GM19240 (cell line): ENCODE data around the gene PRELP.
"Not testable (repeated sequence)": the region's sequence is repeated elsewhere in the genome, so short reads cannot be mapped to it uniquely, and the experiment has no call there.

ENCODE experiments used
- DNase-seq: peaks from one replicate; pipeline ENCODE4 v3.0.0; 2011; ENCODE audit warnings: low spot score; ENCODE audit not compliant: insufficient read length

PRELP gene

DNA sequence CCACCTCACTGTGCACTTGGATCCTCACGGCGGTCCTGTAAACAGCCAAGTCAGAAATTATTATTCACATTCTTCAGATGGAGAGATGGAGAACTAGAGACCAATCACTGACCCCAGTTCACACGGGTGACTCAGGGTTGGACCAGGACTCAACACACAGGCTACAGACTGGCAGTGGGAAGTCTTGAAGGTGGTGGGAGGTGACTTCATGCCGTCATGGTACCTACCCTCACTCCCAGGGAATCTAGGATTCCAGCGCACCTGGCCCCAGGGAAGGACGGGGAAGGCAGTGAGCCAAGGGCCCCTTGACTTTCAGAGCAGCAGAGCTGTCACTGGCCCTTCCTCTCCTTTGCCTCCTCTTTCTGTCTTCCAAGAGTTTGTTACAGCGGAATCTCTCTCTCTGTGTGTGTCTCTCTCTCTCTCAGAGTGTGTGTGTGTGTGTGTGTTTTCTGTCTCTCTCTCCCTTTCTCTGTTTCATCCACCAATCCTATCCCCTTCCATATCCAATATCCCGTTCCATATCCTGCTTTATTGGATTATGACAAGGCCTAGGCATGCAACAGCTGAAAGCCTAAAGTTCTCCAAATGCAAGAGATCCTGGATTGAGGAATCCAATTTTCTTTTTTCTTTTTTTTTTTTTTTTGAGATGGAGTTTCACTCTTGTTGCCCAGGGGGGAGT is 30.1 kb downstream of the PRELP start:
- no peak for DNase-seq

GRCh38 chr1:203506858-203507626 is 31.4 kb downstream of the PRELP start:
- no peak for DNase-seq

DNA sequence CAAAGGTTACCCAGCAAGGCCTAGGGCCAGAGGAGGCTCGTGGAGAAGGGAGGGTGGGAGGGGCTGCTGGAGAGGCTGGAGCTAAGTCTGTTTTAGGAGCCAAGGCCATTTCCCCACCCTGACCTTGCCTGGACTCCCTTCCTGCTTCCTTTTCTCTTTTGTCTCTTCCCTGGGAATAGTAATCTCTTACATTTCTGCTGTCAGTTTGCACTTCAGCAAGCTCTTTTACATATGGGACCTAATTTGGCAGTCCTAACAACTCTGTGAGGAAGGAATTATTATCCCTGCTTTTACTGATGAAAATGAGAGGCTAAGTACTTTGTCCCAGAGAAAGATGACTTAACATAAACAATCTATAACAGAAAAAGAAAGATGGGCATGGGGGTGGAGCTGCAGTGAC is 32.2 kb downstream of the PRELP start:
- DNase-seq, result no peak

- no peak for DNase-seq
These were observed 33.0 kb downstream of the PRELP start for GRCh38 chr1:203508463-203509073.

DNA sequence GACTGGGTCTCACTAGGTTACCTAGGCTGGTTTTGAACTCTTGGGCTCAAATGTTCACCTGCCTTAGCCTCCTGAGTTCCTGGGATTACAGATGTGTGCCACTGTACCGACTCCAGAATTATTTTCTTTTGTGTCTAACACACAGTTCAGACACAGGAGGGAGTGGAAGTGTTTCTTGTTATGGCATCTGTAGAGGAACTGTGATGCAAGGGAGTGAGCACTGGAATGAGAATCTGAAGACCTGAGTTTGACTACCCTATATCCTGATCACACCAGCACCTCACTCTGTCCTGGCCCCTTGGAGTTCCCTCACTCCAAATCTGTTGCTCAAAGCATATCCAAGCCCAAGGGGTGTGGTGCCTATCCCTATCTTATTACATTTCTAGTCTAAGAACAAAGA is 33.5 kb downstream of the PRELP start:
- no peak for DNase-seq

DNA sequence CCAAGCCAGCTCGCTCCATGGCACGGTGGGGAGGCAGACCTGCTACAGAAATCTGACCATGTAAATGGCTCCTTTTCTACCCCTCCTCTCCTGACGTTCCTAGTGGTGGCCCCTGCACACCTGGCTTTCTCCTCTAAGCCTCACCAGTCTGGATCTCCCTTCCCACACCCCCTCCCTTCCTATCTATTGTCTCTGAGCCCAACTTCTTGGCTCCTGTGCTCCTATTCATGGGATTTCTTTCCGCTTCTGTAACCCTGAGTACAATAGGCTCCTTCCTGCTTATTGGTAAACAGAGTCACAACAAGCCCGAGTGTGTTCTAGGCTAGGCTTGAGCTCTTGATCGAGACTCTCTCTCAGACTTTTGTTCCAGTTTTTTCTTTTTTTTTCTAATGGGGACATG is 35.9 kb downstream of the PRELP start:
- no peak for DNase-seq

GRCh38 chr1:203511930-203512329 is 36.3 kb downstream of the PRELP start:
- no peak for DNase-seq

DNA sequence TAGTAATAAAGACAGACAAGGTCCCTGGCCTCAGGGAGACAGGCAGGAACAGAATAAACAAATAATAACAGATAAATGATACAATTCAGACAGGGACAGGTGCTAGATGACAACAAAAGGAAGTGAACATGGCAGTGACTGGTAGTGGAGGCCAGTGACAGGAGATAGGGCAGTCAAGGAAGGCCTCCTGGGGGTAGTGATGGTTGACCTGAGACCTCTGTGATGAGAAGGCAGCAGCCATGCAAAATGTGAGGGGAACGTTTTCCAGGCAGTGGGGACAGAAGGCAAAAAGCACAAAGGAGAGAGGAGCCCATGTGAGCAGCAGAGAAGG is 36.9 kb downstream of the PRELP start:
- DNase-seq, result no peak

GRCh38 chr1:203512848-203513584 is 37.4 kb downstream of the PRELP start:
- no peak for DNase-seq

- DNase-seq, result no peak
These were observed 38.0 kb downstream of the PRELP start for GRCh38 chr1:203513585-203514031.

DNA sequence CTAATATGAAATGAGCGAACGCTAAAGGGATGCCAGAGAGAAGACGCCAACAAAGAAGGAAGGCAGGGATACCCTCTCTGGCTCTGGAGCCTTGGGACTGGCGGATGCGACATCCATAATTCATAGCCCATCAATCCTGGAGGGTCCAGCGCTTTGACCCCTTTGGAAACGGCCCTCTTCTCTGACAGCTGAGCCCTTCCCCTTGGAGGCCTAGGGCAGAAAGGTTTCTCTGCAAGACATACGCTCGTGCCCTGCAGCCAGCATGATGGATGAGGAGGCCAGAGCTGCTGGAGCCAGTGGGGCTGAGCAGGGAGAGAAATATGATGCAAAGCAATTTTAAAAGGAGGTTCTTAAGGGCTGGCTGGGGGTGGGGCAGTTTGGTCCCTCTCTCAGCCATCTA is 40.6 kb downstream of the PRELP start:
- DNase-seq, result no peak

DNA sequence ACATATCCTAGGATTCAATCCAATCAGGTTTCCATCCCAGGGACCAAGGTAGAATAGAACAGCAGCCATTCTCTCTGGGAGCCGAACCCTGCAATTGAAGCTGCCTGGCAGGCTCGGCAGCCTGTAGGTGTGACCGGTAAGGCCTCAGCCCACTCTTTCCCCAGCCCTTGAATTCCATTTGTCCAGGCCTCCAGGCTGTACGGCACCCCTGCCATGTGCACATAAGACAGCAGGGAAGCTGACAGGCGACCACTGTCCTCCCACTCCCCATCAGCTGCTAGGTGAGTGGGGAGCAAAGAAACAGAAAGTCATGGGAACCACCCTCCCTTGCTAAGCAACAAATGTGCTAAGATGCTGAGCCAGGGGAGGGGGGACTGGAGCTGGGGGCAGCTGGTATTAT is 41.3 kb downstream of the PRELP start:
- no peak for DNase-seq

GRCh38 chr1:203517426-203518110 is 42.0 kb downstream of the PRELP start:
- DNase-seq, result no peak

- DNase-seq, result not testable (repeated sequence)
These were observed 42.5 kb downstream of the PRELP start for GRCh38 chr1:203518139-203518538.

DNA sequence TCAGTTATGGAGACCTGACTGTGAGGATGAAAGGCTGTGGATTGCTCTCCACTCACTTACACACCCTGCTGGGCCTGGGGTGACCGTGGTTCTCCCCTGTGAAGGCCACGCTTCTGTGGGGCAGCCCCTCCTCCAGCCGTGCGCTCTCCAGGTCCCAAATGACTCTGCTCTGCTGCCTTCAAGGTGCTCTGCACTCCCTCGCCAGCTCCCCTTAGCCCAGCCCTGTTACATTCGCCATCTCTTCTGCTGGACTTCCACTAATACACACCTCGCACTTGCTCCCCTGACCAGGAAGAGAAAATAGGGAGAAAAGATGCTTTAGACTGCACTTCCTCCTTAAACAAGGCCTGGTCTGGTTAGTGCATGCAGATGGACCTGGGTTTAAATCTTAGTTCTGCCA is 42.9 kb downstream of the PRELP start:
- DNase-seq, result no peak

DNA sequence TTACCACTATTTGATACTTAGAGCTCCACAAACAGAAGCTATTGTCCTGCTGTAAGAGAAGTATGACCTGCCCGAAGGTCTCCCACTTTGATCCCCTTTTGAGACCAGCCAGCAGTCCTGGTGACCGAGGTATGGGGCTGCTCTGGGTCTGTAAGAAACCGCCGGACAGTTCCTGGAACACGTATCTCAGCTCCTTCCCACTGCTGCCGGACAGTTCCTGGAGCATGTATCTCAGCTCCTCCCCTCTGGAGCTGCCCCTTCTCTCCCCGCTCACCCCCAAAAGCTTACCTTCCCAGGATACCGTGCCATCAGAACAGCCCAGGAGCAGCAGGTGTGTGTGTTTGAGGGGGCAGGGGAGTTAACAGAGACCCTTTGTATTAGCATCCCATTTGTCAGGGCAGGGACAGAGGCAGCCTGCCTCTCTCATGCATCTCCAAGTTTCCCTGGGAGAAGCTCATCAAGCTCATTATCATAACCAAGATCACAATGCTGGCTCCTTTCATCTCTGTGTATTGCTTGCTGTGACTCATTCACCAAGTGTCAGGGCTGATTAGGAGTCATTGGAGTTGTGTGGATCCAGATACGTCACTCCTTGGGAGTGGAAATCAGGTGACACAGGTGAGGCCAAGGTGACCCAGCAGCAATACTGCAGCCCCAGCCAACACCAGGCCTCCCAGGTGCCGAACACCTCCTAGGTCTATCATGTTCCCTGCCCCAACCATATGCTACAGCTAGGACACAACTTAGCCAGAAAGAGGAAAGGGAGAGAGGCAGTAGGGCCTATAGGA is 43.6 kb downstream of the PRELP start:
- DNase-seq, result no peak

GRCh38 chr1:203519896-203520295 is 44.3 kb downstream of the PRELP start:
- DNase-seq, result no peak

GRCh38 chr1:203520315-203520714 is 44.7 kb downstream of the PRELP start:
- no peak for DNase-seq

- DNase-seq, result no peak
These were observed 45.6 kb downstream of the PRELP start for GRCh38 chr1:203521074-203521794.

- no peak for DNase-seq
These were observed 46.2 kb downstream of the PRELP start for GRCh38 chr1:203521812-203522211.
